SK-N-SH treated with all-trans-retinoic acid at 6 μM for 48 hours (cell line): Measurements from ENCODE around the gene ACTL10.

Experiments used
- ATAC-seq: fragments of 200-7000 bp; cut with Tn5 transposase; 3 replicates; pipeline ENCODE4 v1.9.1; 2020; ENCODE audit warnings: mild to moderate bottlenecking, moderate library complexity
- BACH2 ChIP-seq: fragments of 250-450 bp; sonication (Bioruptor Pico); IDR thresholded peaks from 2 replicates; pipeline ENCODE4 v1.9.0; 2021; ENCODE audit warnings: mild to moderate bottlenecking, borderline replicate concordance
- CSDC2 ChIP-seq: fragments of 250-450 bp; sonication (Bioruptor Pico); IDR thresholded peaks from 2 replicates; pipeline ENCODE4 v1.5.0; 2020; ENCODE audit warnings: mild to moderate bottlenecking, moderate library complexity
- ESRRG ChIP-seq: fragments of 250-450 bp; sonication (Bioruptor Pico); IDR thresholded peaks from 2 replicates; pipeline ENCODE4 v1.6.1; 2021; ENCODE audit warnings: mild to moderate bottlenecking
- GLIS3 ChIP-seq: fragments of 250-450 bp; sonication (Bioruptor Pico); IDR thresholded peaks from 2 replicates; pipeline ENCODE4 v1.5.0; 2020; ENCODE audit warnings: mild to moderate bottlenecking, moderate library complexity
- ISL1 ChIP-seq: fragments of 250-450 bp; sonication (Bioruptor Pico); IDR thresholded peaks from 2 replicates; pipeline ENCODE4 v2.1.2; 2022; ENCODE audit warnings: mild to moderate bottlenecking, moderate library complexity
- OSR1 ChIP-seq: fragments of 250-450 bp; sonication (Bioruptor Pico); IDR thresholded peaks from 2 replicates; pipeline ENCODE4 v1.8.0; 2022; ENCODE audit warnings: moderate library complexity, mild to moderate bottlenecking, inconsistent platforms
- POU6F1 ChIP-seq: fragments of 250-450 bp; sonication (Bioruptor Pico); IDR thresholded peaks from 2 replicates; pipeline ENCODE4 v1.8.0; 2021; ENCODE audit warnings: low read depth, mild to moderate bottlenecking, moderate library complexity, borderline replicate concordance
- PPARA ChIP-seq: fragments of 250-450 bp; sonication (Bioruptor Pico); IDR thresholded peaks from 2 replicates; pipeline ENCODE4 v1.5.0; 2020; ENCODE audit warnings: mild to moderate bottlenecking, borderline replicate concordance
- RARB ChIP-seq: fragments of 250-450 bp; sonication (Bioruptor Pico); IDR thresholded peaks from 2 replicates; pipeline ENCODE4 v1.8.0; 2021; ENCODE audit warnings: mild to moderate bottlenecking, moderate library complexity
- SNAI2 ChIP-seq: fragments of 250-450 bp; sonication (Bioruptor Pico); IDR thresholded peaks from 2 replicates; pipeline ENCODE4 v1.5.0; 2020; ENCODE audit warnings: mild to moderate bottlenecking, moderate library complexity
- TCF4 ChIP-seq: fragments of 250-450 bp; sonication (Bioruptor Pico); IDR thresholded peaks from 2 replicates; pipeline ENCODE4 v1.8.0; 2021; ENCODE audit warnings: mild to moderate bottlenecking, moderate library complexity, borderline replicate concordance
- TOX ChIP-seq: fragments of 250-450 bp; sonication (Bioruptor Pico); IDR thresholded peaks from 2 replicates; pipeline ENCODE4 v1.8.0; 2021; ENCODE audit warnings: mild to moderate bottlenecking, moderate library complexity, borderline replicate concordance
- TSHZ2 ChIP-seq: fragments of 250-450 bp; sonication (Bioruptor Pico); IDR thresholded peaks from 2 replicates; pipeline ENCODE4 v1.5.0; 2020; ENCODE audit warnings: mild to moderate bottlenecking, moderate library complexity
- ZC3H10 ChIP-seq: fragments of 250-450 bp; sonication (Bioruptor Pico); IDR thresholded peaks from 2 replicates; pipeline ENCODE4 v1.5.1; 2021; ENCODE audit warnings: mild to moderate bottlenecking, moderate library complexity
- ZFP3 ChIP-seq: fragments of 250-450 bp; sonication (Bioruptor Pico); IDR thresholded peaks from 2 replicates; pipeline ENCODE4 v1.5.0; 2020; ENCODE audit warnings: mild to moderate bottlenecking, moderate library complexity
- ZFP30 ChIP-seq: fragments of 450-650 bp; formaldehyde crosslinking; IDR thresholded peaks from 2 replicates; pipeline ENCODE4 v1.5.0; 2022; ENCODE audit warnings: mild to moderate bottlenecking, moderate library complexity
- ZNF565 ChIP-seq: fragments of 450-650 bp; formaldehyde crosslinking; conservative IDR thresholded peaks from 2 replicates; pipeline ENCODE4 v1.5.0; 2020; ENCODE audit warnings: low read depth, mild to moderate bottlenecking, moderate library complexity
- ZNF70 ChIP-seq: fragments of 450-650 bp; formaldehyde crosslinking; IDR thresholded peaks from 2 replicates; pipeline ENCODE4 v1.5.0; 2020; ENCODE audit warnings: mild to moderate bottlenecking, moderate library complexity
- ZNF8 ChIP-seq: fragments of 450-650 bp; formaldehyde crosslinking; IDR thresholded peaks from 2 replicates; pipeline ENCODE4 v1.5.0; 2020; ENCODE audit warnings: mild to moderate bottlenecking, moderate library complexity
- TF ChIP-seq, protein P1 (sequence below): fragments of 250-450 bp; sonication (Bioruptor Pico); IDR thresholded peaks from 2 replicates; pipeline ENCODE4 v1.5.1; 2021; ENCODE audit warnings: mild to moderate bottlenecking, moderate library complexity

Gene ACTL10

DNA sequence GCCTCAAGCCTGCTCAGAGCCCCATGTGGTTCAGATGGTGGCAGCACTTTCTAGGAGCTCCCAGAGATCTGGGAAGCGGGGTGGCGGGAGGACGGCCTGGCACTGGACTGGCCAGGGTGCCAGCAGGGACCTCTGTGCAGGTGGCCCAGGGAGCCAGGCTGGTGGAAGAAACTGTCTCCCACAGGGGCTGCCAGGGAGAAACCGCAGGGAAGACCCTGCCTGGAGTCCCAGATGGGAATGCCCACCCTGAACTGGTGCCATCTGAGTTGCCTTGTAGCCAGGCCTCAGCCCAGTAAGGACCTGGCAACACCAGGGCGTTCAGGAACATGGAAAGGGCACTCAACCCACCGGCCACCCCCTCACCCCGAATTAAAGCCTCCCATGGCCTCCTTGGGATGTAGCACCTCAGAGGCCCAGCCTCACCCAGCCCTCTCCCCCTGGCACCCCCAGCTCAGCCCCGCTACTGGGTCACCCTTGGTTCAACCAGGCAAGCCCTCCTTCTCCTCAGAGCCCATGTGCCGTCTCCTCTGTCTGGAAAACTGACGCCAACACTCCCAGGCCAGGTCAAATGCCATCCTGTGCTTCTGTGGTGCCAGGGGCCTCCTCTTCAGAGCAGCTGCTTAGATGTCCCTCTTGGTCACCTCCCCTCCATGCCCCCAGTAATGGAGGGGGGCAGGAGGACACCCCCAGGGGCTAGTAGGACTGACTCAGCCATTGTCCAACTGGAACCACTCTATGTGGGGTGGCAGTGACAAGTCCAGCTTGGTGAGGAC, 10.5 kb upstream of the ACTL10 start:
- no peak for ATAC-seq

DNA sequence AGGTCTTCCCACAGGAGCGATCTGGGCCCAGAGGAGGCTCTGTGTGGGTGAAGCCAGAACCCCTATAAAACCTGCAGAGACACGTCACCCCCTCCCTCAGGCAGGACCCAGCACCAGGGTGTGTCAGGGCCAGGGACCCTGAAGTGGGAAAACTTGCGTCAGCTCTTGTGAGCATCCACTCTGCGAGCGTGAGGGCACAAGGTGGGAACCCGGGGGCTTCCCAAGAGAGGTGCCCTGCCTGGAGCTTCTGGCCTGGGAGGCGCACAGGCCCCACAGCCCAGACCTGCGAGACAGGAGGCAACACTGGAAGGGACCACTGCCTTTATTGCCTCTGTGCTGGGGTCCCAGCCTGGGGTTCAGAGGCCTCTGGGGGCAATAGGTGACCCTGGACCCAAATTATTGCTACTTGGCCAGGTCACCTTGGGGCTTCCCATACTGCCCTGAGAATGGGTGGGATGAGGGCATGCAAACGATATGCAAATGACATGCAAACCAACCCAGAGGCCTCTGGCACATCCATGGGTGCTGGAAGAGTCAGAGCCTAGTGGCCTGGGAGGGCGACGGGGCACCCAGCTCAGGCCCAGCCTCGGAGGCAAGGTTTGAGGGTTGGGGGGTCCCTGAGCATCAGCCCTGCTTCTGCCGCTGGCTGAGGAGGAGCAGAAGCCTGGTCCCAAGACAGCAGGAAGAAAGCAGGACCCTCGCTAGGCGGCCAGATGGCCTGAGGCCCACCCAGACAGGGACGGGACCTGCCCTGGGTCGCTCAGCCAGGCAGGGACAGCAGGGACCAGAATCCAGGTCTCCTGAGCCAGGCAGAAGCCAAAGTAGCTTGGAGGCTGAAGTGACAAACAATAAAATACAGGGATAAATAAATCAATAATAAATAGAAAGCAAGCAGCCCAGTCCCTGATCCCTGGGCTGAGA, 9.7 kb upstream of the ACTL10 start:
- no peak for ATAC-seq
- TF ChIP-seq TOX (CRISPR knock-in tag) (no peak), ZNF8 (CRISPR knock-in tag) (no peak), ZNF565 (no peak)

More for the DNA sequence above, 10.5 kb upstream of the ACTL10 start:
- no peak for TF ChIP-seq TSHZ2 (CRISPR knock-in tag)
- TF ChIP-seq SNAI2 = no peak
- no peak for TF ChIP-seq RARB (CRISPR knock-in tag)
- no peak for TF ChIP-seq BACH2 (CRISPR knock-in tag)
- TF ChIP-seq, all 23 proteins: peak for 0

DNA sequence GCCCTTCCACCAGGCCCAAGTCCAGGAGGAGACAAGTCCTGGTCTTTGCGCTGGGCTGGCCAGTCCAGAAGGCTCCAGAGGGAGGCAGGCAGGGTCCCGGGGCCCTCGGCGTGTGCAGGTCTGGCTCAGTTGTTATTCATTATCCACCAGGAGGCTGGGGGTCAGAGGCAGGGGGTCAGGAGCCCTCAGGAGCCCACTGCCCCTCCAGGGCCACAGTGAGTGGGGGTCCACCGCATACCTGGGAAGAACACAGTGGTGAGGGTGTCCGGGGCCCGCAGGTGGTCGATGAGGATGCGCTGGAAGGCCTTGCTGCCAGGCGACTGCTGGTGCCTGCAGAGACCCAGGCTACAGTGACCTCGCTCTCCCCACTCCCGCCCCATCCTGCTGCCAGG, 9.0 kb upstream of the ACTL10 start:
- TF ChIP-seq ESRRG (CRISPR knock-in tag) (no peak), POU6F1 (no peak), OSR1 (CRISPR knock-in tag) (no peak), CSDC2 (CRISPR knock-in tag) (no peak), ZC3H10 (CRISPR knock-in tag) (no peak), ISL1 (no peak), ZFP3 (CRISPR knock-in tag) (no peak), ZNF70 (CRISPR knock-in tag) (no peak), ZFP30 (CRISPR knock-in tag) (no peak), SNAI2 (no peak)
- TF ChIP-seq, protein P1, sequence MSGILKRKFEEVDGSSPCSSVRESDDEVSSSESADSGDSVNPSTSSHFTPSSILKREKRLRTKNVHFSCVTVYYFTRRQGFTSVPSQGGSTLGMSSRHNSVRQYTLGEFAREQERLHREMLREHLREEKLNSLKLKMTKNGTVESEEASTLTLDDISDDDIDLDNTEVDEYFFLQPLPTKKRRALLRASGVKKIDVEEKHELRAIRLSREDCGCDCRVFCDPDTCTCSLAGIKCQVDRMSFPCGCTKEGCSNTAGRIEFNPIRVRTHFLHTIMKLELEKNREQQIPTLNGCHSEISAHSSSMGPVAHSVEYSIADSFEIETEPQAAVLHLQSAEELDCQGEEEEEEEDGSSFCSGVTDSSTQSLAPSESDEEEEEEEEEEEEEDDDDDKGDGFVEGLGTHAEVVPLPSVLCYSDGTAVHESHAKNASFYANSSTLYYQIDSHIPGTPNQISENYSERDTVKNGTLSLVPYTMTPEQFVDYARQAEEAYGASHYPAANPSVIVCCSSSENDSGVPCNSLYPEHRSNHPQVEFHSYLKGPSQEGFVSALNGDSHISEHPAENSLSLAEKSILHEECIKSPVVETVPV = no peak
- ATAC-seq = no peak

DNA sequence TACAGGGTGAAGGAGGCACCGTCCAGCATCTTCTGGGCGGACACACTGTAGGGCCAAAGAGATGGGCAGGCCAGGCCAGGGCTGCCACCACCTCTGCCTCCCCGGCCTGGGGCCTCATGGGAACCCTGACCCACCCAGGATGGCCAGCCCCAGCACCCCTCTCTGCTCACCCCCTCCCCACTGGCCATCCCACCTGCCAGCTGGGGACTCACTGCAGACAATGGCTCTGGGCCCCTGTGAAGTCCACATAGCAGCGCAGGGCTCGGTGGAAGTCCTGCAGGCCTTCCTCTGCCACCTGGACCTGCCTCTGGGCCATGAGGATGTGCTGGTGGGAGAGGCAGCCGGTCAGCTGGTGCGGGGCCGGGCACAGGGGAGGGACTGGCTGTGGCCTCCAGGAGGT, 8.2 kb upstream of the ACTL10 start:
- no peak for ATAC-seq

More for the DNA sequence above, 8.2 kb upstream of the ACTL10 start:
- no peak for TF ChIP-seq ZFP30 (CRISPR knock-in tag)
- TF ChIP-seq RARB (CRISPR knock-in tag) = no peak
- TF ChIP-seq CSDC2 (CRISPR knock-in tag) = no peak
- TF ChIP-seq GLIS3 (CRISPR knock-in tag) = no peak
- TF ChIP-seq ZC3H10 (CRISPR knock-in tag) = no peak
- no peak for TF ChIP-seq POU6F1
- TF ChIP-seq TCF4 (CRISPR knock-in tag) = no peak
- TF ChIP-seq PPARA (CRISPR knock-in tag) = no peak
- no peak for TF ChIP-seq OSR1 (CRISPR knock-in tag)
- TF ChIP-seq ZFP3 (CRISPR knock-in tag) = no peak
- no peak for TF ChIP-seq SNAI2
